Fibroblast of lung (primary cell): Measurements from ENCODE around the gene MYMK. TPM values are rescaled to one million over a fixed set of nuclear protein-coding genes. Genes with fewer than 3 reads are reported as not detected.

ENCODE experiments used
- DNase-seq, 2 donors: peaks; one replicate each; pipeline versions ENCODE4 v3.0.0 to v3.0.0-alpha.2; 2010; ENCODE audit warnings: low read depth in 2 of 2
- H2AFZ ChIP-seq: 2 replicates; pipeline ENCODE4 v1.5.1; 2012; ENCODE audit warnings: low read length, control low read depth, inconsistent platforms
- H3K27ac ChIP-seq: 2 replicates; pipeline ENCODE4 v1.5.1; 2011; ENCODE audit warnings: low read length, control low read depth; ENCODE audit not compliant: insufficient read depth
- H3K27me3 ChIP-seq: 2 replicates; pipeline ENCODE4 v1.5.1; 2011; ENCODE audit warnings: mild to moderate bottlenecking, low read length; ENCODE audit not compliant: control insufficient read depth, insufficient read depth
- H3K36me3 ChIP-seq: 2 replicates; pipeline ENCODE4 v1.5.1; 2011; ENCODE audit warnings: low read length; ENCODE audit not compliant: control insufficient read depth, insufficient read depth
- H3K4me1 ChIP-seq: 2 replicates; pipeline ENCODE4 v1.5.1; 2011; ENCODE audit warnings: low read length; ENCODE audit not compliant: control insufficient read depth, insufficient read depth; ENCODE audit errors: extremely low read depth
- H3K4me2 ChIP-seq: 2 replicates; pipeline ENCODE4 v1.5.1; 2011; ENCODE audit warnings: low read length, control low read depth; ENCODE audit not compliant: insufficient read depth; ENCODE audit errors: extremely low read depth
- H3K4me3 ChIP-seq, 4 experiments: fragments of 200-600 bp in 1 of 4; sonication (generic) in 1 of 4; replicated peaks in 1 of 4; 2 replicates each; pipeline ENCODE4 v1.5.1; 2011 to 2016; ENCODE audit warnings: low read length in 4 of 4, low read depth in 3 of 4, mild to moderate bottlenecking in 3 of 4, control low read depth in 2 of 4, inconsistent platforms in 1 of 4, mixed read lengths in 1 of 4; ENCODE audit not compliant: insufficient read depth in 1 of 4; ENCODE audit errors: control extremely low read depth in 1 of 4
- H3K79me2 ChIP-seq: 2 replicates; pipeline ENCODE4 v1.5.1; 2012; ENCODE audit warnings: mild to moderate bottlenecking, low read length, inconsistent platforms; ENCODE audit not compliant: control insufficient read depth, insufficient read depth
- H3K9ac ChIP-seq: 2 replicates; pipeline ENCODE4 v1.5.1; 2011; ENCODE audit warnings: mild to moderate bottlenecking, low read length, control low read depth; ENCODE audit not compliant: insufficient read depth
- H3K9me3 ChIP-seq: 2 replicates; pipeline ENCODE4 v1.5.1; 2012; ENCODE audit warnings: low read depth, low read length; ENCODE audit not compliant: control insufficient read depth, insufficient read depth
- H4K20me1 ChIP-seq: 2 replicates; pipeline ENCODE4 v1.5.1; 2011; ENCODE audit warnings: low read length; ENCODE audit not compliant: control insufficient read depth, insufficient read depth; ENCODE audit errors: extremely low read depth
- CTCF ChIP-seq, 2 donors: IDR thresholded peaks in 1 of 2; conservative IDR thresholded peaks in 1 of 2; 1 replicate in 1 of 2; 2 replicates in 1 of 2; pipeline ENCODE4 v1.5.1; 2011 to 2012; ENCODE audit warnings: low read length in 2 of 2, control low read depth in 1 of 2, inconsistent platforms in 1 of 2, low read depth in 1 of 2, mild to moderate bottlenecking in 1 of 2
- EZH2 ChIP-seq: IDR thresholded peaks from 2 replicates; pipeline ENCODE4 v1.5.1; 2012; ENCODE audit warnings: low read length, control low read depth, mild to moderate bottlenecking; ENCODE audit errors: missing control alignments
- polyA plus RNA-seq, 2 donors: library from polyadenylated mRNA; depleted of rRNA in 1 of 2; stranded (reverse) in 1 of 2; unstranded in 1 of 2; fragments of >200 nt; gene quantifications; 2 replicates each; pipeline ENCODE4 v1.2.1, GENCODE V29; 2011 to 2012; ENCODE audit warnings: missing spikeins in 1 of 2
- total RNA-seq: library from RNA; depleted of rRNA; stranded (reverse); fragments of >200 nt; gene quantifications from 2 replicates; pipeline ENCODE4 v1.2.1, GENCODE V29; 2014

MYMK gene
- total and polyA plus RNA-seq, 2 donors (not counting 1 experiment from before 2014, with no cell fraction given) = not detected

GRCh38 chr9:133475292-133476012, 49.3 kb downstream of the MYMK start:
- H3K27ac ChIP-seq = no peak overlapping the region

GRCh38 chr9:133474853-133475252, 49.9 kb downstream of the MYMK start:
- H2AFZ ChIP-seq = no peak overlapping the region
- TF ChIP-seq CTCF (conservative IDR thresholded peaks at IDR 0.05 in 1 of 2, IDR thresholded peaks at IDR 0.05 in 1 of 2; ENCODE audit: low read depth in 1 of 2, low read length in 2 of 2) (no peak), EZH2 (no peak)
- H3K9ac ChIP-seq = no peak overlapping the region
- DNase-seq = no peak
- H3K9me3 ChIP-seq = no peaks in the 10 kb centered on the region
- no peaks in the 10 kb centered on the region for H3K27me3 ChIP-seq
- no peak overlapping the region for H3K27ac ChIP-seq
- no peak overlapping the region for H3K4me3 ChIP-seq
- H3K4me2 ChIP-seq = no peak overlapping the region
- peaks cover 14% of the 10 kb centered on the region for H3K36me3 ChIP-seq
- H3K4me1 ChIP-seq = no peaks in the 10 kb centered on the region
- no peaks in the 10 kb centered on the region for H3K79me2 ChIP-seq
- H4K20me1 ChIP-seq = no peaks in the 10 kb centered on the region

More at GRCh38 chr9:133475292-133476012, 49.3 kb downstream of the MYMK start:
- Histone ChIP-seq H3K9ac (no peak overlapping the region), H3K27me3 (no peaks in the 10 kb centered on the region), H3K4me2 (no peak overlapping the region), H3K79me2 (no peaks in the 10 kb centered on the region), H4K20me1 (no peaks in the 10 kb centered on the region), H3K9me3 (no peaks in the 10 kb centered on the region), H2AFZ (no peak overlapping the region), H3K4me1 (no peaks in the 10 kb centered on the region), H3K36me3 (peaks cover 14% of the 10 kb centered on the region), H3K4me3 (no peak overlapping the region)
- TF ChIP-seq EZH2 (no peak), CTCF (conservative IDR thresholded peaks at IDR 0.05 in 1 of 2, IDR thresholded peaks at IDR 0.05 in 1 of 2; ENCODE audit: low read depth in 1 of 2, low read length in 2 of 2) (no peak)
- no peak for DNase-seq

GRCh38 chr9:133474215-133474614, 50.5 kb downstream of the MYMK start:
- DNase-seq = no peak
- Histone ChIP-seq H3K79me2 (no peaks in the 10 kb centered on the region), H3K4me2 (no peak overlapping the region), H3K36me3 (peaks cover 14% of the 10 kb centered on the region), H3K4me1 (no peaks in the 10 kb centered on the region), H3K27ac (no peak overlapping the region), H3K9me3 (no peaks in the 10 kb centered on the region), H4K20me1 (no peaks in the 10 kb centered on the region), H3K4me3 (no peak overlapping the region), H3K27me3 (no peaks in the 10 kb centered on the region), H2AFZ (no peak overlapping the region), H3K9ac (no peak overlapping the region)
- TF ChIP-seq CTCF (conservative IDR thresholded peaks at IDR 0.05 in 1 of 2, IDR thresholded peaks at IDR 0.05 in 1 of 2; ENCODE audit: low read depth in 1 of 2, low read length in 2 of 2) (no peak), EZH2 (no peak)
